Occipital lobe (tissue), 2 donors: ENCODE results near the gene ADRM1. TPM values are rescaled to one million over a fixed set of nuclear protein-coding genes. Genes with fewer than 3 reads are reported as not detected.
A peak's percentile ranks its signal among the peaks of the same experiment; 100 is the strongest.

Source experiments
- DNase-seq: peaks from one replicate; lab custom pipeline; 2025; lab: John Stamatoyannopoulos, UW
- total RNA-seq: library from RNA; depleted of rRNA; stranded (reverse); fragments of >200 nt; gene quantifications from one replicate; pipeline ENCODE4 v1.2.3, GENCODE V29; 2014

The ADRM1 gene
- total RNA-seq, 1 donor from 2014 or later = 30.6 TPM

GRCh38 chr20:62354031-62354808, 51.4 kb downstream of the ADRM1 start:
- no peak for DNase-seq

- no peak for DNase-seq
Measured at GRCh38 chr20:62354811-62355341, 52.1 kb downstream of the ADRM1 start.

- DNase-seq = peak; percentile 21
Measured at GRCh38 chr20:62355516-62355877, 52.7 kb downstream of the ADRM1 start.

GRCh38 chr20:62355878-62356588, 53.2 kb downstream of the ADRM1 start:
- no peak for DNase-seq

- peak; percentile 36 for DNase-seq
Measured at GRCh38 chr20:62356589-62357186, 53.9 kb downstream of the ADRM1 start.

GRCh38 chr20:62357187-62357667, 54.4 kb downstream of the ADRM1 start:
- no peak for DNase-seq

GRCh38 chr20:62357681-62358080, 54.9 kb downstream of the ADRM1 start:
- DNase-seq = no peak

Other genes starting within 250 kb of the ADRM1 start
- 8.6 TPM for gene TAF4, start 237.1 kb upstream of the ADRM1 start, total RNA-seq
- 92.6 TPM for gene LSM14B, start 180.5 kb upstream of the ADRM1 start, total RNA-seq
- gene PSMA7, start 159.6 kb upstream of the ADRM1 start, total RNA-seq = 107 TPM
- 75.0 TPM for gene SS18L1, start 159.2 kb upstream of the ADRM1 start, total RNA-seq
- gene MTG2, start 120.0 kb upstream of the ADRM1 start, total RNA-seq = 14.8 TPM
- 0.47 TPM for gene HRH3, start 82.7 kb upstream of the ADRM1 start, total RNA-seq
- gene OSBPL2, start 64.5 kb upstream of the ADRM1 start, total RNA-seq = 39.8 TPM
- 11.2 TPM for gene LAMA5, start 64.3 kb downstream of the ADRM1 start, total RNA-seq
- 715 TPM for gene RPS21, start 84.1 kb downstream of the ADRM1 start, total RNA-seq
- 2.3 TPM for gene CABLES2, start 104.3 kb downstream of the ADRM1 start, total RNA-seq
- not detected for gene RBBP8NL, start 124.5 kb downstream of the ADRM1 start, total RNA-seq
- 0.16 TPM for gene GATA5, start 173.0 kb downstream of the ADRM1 start, total RNA-seq